Kasumi-1 (cell line): ENCODE results near the gene SPNS2.
A peak's percentile ranks its signal among the peaks of the same experiment; 100 is the strongest.

Source experiments
- DNase-seq, 2 experiments: peaks; one replicate each; lab custom pipeline; 2025; lab: John Stamatoyannopoulos, UW

The SPNS2 gene

GRCh38 chr17:4550534-4551039 lies 51.9 kb downstream of the SPNS2 start:
- DNase-seq = no peak

GRCh38 chr17:4551141-4551540 lies 52.5 kb downstream of the SPNS2 start:
- DNase-seq = no peak

GRCh38 chr17:4551796-4552525 lies 53.3 kb downstream of the SPNS2 start:
- DNase-seq = no peak

GRCh38 chr17:4553669-4554068 lies 55.0 kb downstream of the SPNS2 start:
- no peak for DNase-seq

- DNase-seq = no peak
These were observed 55.8 kb downstream of the SPNS2 start for GRCh38 chr17:4554441-4554996.

GRCh38 chr17:4554997-4555799 lies 56.5 kb downstream of the SPNS2 start, which contains the start of gene MYBBP1A:
Gene MYBBP1A (minus strand): TSS chr17:4555384. CDS start chr17:4555324, 60 bp downstream.
- peak; percentile 85 to 89 for DNase-seq

- no peak for DNase-seq
These were observed 57.4 kb downstream of the SPNS2 start for GRCh38 chr17:4555873-4556759.

GRCh38 chr17:4556996-4557395 lies 58.3 kb downstream of the SPNS2 start:
- DNase-seq = no peak

GRCh38 chr17:4557626-4558346 lies 59.1 kb downstream of the SPNS2 start:
- DNase-seq = no peak

- no peak for DNase-seq
These were observed 59.8 kb downstream of the SPNS2 start for GRCh38 chr17:4558347-4558971.

GRCh38 chr17:4559139-4559791 lies 60.6 kb downstream of the SPNS2 start:
- DNase-seq = no peak

GRCh38 chr17:4559966-4560365 lies 61.3 kb downstream of the SPNS2 start:
- no peak for DNase-seq

- no peak for DNase-seq
These were observed 61.7 kb downstream of the SPNS2 start, which contains the start of gene GGT6 for GRCh38 chr17:4560421-4560820. Gene GGT6 (minus strand): TSS chr17:4560577. CDS start chr17:4560521, 56 bp downstream.

- DNase-seq = no peak
These were observed 62.2 kb downstream of the SPNS2 start for GRCh38 chr17:4560837-4561256.

- DNase-seq = no peak
These were observed 63.6 kb downstream of the SPNS2 start for GRCh38 chr17:4562015-4562969.

- peak; percentile 68 to 75 for DNase-seq
These were observed 66.8 kb downstream of the SPNS2 start for GRCh38 chr17:4565209-4566141.

- DNase-seq = peak; percentile 20 to 33
These were observed 68.1 kb downstream of the SPNS2 start for GRCh38 chr17:4566785-4567184.
